Ishikawa (cell line): Measurements from ENCODE around the gene PGC.

Source experiments
- CEBPB ChIP-seq: IDR thresholded peaks from 2 replicates; pipeline ENCODE4 v1.6.1; 2012
- CREB1 ChIP-seq: IDR thresholded peaks from 2 replicates; pipeline ENCODE4 v1.6.1; 2012; ENCODE audit warnings: low read depth
- EGR1 ChIP-seq: IDR thresholded peaks from 2 replicates; pipeline ENCODE4 v1.6.1; 2012
- EP300 ChIP-seq: IDR thresholded peaks from 2 replicates; pipeline ENCODE4 v1.6.1; 2012; ENCODE audit warnings: borderline replicate concordance
- FOXM1 ChIP-seq: IDR thresholded peaks from 2 replicates; pipeline ENCODE4 v1.6.1; 2012; ENCODE audit warnings: low read depth, borderline replicate concordance
- NFIC ChIP-seq: IDR thresholded peaks from 2 replicates; pipeline ENCODE4 v1.6.1; 2012
- RAD21 ChIP-seq: IDR thresholded peaks from 2 replicates; pipeline ENCODE4 v1.6.1; 2012; ENCODE audit warnings: low read depth
- REST ChIP-seq: IDR thresholded peaks from 2 replicates; pipeline ENCODE4 v1.6.1; 2012; ENCODE audit warnings: low read depth, mild to moderate bottlenecking
- TAF1 ChIP-seq: IDR thresholded peaks from 2 replicates; pipeline ENCODE4 v1.6.1; 2012; ENCODE audit warnings: low read depth, mild to moderate bottlenecking
- TCF12 ChIP-seq: IDR thresholded peaks from 2 replicates; pipeline ENCODE4 v1.6.1; 2012; ENCODE audit warnings: low read depth
- TEAD4 ChIP-seq: IDR thresholded peaks from 2 replicates; pipeline ENCODE4 v1.6.1; 2012
- USF1 ChIP-seq: IDR thresholded peaks from 2 replicates; pipeline ENCODE4 v1.6.1; 2012
- YY1 ChIP-seq: IDR thresholded peaks from 2 replicates; pipeline ENCODE4 v1.6.1; 2012; ENCODE audit warnings: low read depth
- ZBTB7A ChIP-seq: IDR thresholded peaks from 2 replicates; pipeline ENCODE4 v1.6.1; 2012; ENCODE audit warnings: low read depth
- TF ChIP-seq, protein P1 (sequence below): IDR thresholded peaks from 2 replicates; pipeline ENCODE4 v1.6.1; 2012

The PGC gene

DNA sequence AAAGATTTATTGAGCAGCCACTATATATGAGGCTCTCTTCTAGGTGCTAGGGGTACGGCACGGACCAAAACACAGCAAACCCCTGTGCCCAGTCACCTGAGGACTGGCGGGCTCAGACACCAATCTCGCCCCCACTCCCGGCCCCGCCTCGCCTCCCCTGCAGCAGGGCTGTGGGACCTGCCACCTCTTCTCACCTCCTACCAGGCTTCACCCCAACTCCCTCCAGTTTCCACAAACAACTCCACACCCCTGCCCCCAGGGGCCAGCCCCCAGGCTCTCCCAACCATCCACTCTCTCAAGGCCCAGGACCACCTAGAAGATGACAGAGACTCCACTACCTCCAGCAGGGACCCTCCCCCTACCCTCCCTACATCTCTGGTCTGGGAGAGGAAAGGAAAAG lies 18.2 kb downstream of the PGC start:
- TF ChIP-seq NFIC (no peak), TEAD4 (no peak), FOXM1 (no peak), USF1 (no peak), TAF1 (no peak)

- no peak for TF ChIP-seq USF1
- TF ChIP-seq, protein P1, sequence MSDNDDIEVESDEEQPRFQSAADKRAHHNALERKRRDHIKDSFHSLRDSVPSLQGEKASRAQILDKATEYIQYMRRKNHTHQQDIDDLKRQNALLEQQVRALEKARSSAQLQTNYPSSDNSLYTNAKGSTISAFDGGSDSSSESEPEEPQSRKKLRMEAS, result no peak
- TF ChIP-seq TCF12, result no peak
- no peak for TF ChIP-seq CEBPB
- no peak for TF ChIP-seq REST
- no peak for TF ChIP-seq NFIC
- no peak for TF ChIP-seq EGR1
- no peak for TF ChIP-seq ZBTB7A
- TF ChIP-seq EP300, result no peak
- TF ChIP-seq TEAD4, result no peak
- TF ChIP-seq TAF1, result no peak
- TF ChIP-seq YY1, result no peak
- no peak for TF ChIP-seq FOXM1
- TF ChIP-seq CREB1, result no peak
- no peak for TF ChIP-seq RAD21
Measured at GRCh38 chr6:41728073-41728936, 18.9 kb downstream of the PGC start.

DNA sequence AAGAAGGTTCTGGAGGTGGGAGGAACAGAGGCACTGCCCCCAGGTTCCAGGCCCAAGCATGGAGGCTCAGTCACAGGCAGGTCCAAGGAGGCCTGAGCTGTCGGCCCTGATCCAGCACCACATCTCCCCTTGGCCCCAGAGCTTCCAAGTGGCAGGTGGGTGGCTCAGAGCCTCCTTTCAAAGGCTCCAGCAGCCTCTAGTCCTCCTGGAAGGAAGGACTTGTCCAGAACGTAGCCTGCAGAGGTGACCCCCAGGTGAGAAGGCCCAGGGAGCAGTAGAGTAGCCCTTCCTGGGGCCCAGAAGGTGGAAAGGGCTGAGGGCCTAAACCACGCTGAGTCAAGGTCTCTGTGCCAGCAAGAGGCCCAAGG lies 19.5 kb downstream of the PGC start:
- TF ChIP-seq TAF1 (no peak), CREB1 (no peak), EGR1 (no peak), FOXM1 (no peak), RAD21 (no peak), ZBTB7A (no peak), USF1 (no peak), YY1 (no peak)
- TF ChIP-seq, protein P1, result no peak

DNA sequence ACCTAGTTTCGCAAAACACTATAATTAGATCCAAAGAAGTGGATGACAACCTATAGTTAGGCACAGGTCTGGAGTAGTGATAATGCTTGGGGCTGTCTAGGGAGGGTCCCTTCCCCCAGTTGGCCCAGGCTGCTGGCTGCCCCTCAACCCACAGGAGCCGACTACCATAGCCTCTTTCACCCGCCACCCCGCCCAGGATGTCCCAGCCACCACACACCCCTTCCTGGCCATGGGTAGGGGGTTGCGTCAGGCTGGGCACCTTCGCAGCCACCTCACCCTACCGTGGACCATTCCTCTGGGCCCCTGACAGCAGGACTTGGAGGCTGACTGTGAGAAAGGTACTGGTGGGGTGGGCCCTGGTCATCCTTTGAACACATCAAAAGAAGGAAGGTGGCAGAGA lies 20.3 kb downstream of the PGC start:
- TF ChIP-seq CEBPB, result no peak
- TF ChIP-seq TCF12, result no peak
- TF ChIP-seq YY1, result no peak
- TF ChIP-seq NFIC, result no peak
- TF ChIP-seq USF1, result no peak
- TF ChIP-seq TEAD4, result no peak
- no peak for TF ChIP-seq CREB1

GRCh38 chr6:41724586-41725501 lies 22.4 kb downstream of the PGC start:
- TF ChIP-seq CREB1 (no peak), NFIC (no peak), RAD21 (no peak), CEBPB (no peak), REST (no peak), TCF12 (no peak)
